ENCODE measurements around the gene STS. TPM values are rescaled to one million over a fixed set of nuclear protein-coding genes. Genes with fewer than 3 reads are reported as not detected.

STS gene
- total and polyA plus RNA-seq, 10 of the 15 experiments (the other 5 are each of a cell fraction or from before 2014, with no cell fraction given) = 1.6 to 19.4 (median 4.7) TPM

- SMC1A ChIA-PET (ENCODE audit: uncharacterized antibody, unreplicated experiment) = interaction anchor here (0.9 to 6.9 kb wide), 18 partner anchors 9 to 811 kb away, joined by 3 to 80 read pairs (median 6); partner anchors contain the start of genes PUDP and STS
- CTCF ChIA-PET = interaction anchor here (0.9 to 5.2 kb wide), 7 partner anchors 9 to 37 kb away, joined by 3 to 34 read pairs (median 7); partner anchors contain the start of gene STS
- ATAC-seq (peak; percentile 78), FAIRE-seq (no peak), DNase-seq (ENCODE audit: low read depth, low spot score) (peak; percentile 68)
- H4K20me1 ChIP-seq (ENCODE audit: control insufficient read depth, insufficient read depth) = no peaks in the 10 kb centered on the region
- H3K4me3 ChIP-seq = peak overlapping the region; percentile 26; the same call in 1 of the 2 replicates
- RAD21 ChIA-PET (ENCODE audit: unreplicated experiment) = interaction anchor here (0.5 to 10.2 kb wide), 15 partner anchors 8 to 1030 kb away, joined by 3 to 127 read pairs (median 5); partner anchors contain the start of genes PUDP and STS
- H3K36me3 ChIP-seq (ENCODE audit: control insufficient read depth in 2 of 2, insufficient read depth in 2 of 2, low read length in 1 of 2) = peaks cover 2 to 7% of the 10 kb centered on the region in 2 experiments; a peak in 3 of 4 replicates
- TSS peak; percentile 77 for BruUV-seq (replicated peaks)
- H3K4me2 ChIP-seq (ENCODE audit: control insufficient read depth, insufficient read depth) = peak overlapping the region; percentile 86
- peak overlapping the region; percentile 62 for H2AFZ ChIP-seq (ENCODE audit: control insufficient read depth, low read depth, low read length)
- H3K9ac ChIP-seq (ENCODE audit: control insufficient read depth, insufficient read depth, low read length) = peak overlapping the region; percentile 76
- in situ Hi-C loops (cut with MboI) (no loop called here), intact Hi-C loops (cut with micrococcal nuclease; ENCODE audit: unreplicated experiment) (loop anchor here (1.0 to 2.0 kb wide), 4 partner anchors 24 to 371 kb away; no protein-coding TSS in a partner anchor)
- whole genome bisulfite sequencing (ENCODE audit: insufficient coverage, insufficient replicate concordance, low lambda C conversion rate, missing lambda C conversion rate) = 5% methylated on average over 12 of the region's 12 CpGs
- no peaks in the 10 kb centered on the region for H3K27me3 ChIP-seq (replicated peaks in 1 of 2; ENCODE audit: control insufficient read depth in 2 of 2, insufficient read depth in 2 of 2, low read length in 1 of 2)
- no peaks in the 10 kb centered on the region; the same call in 1 of the 3 replicates for H3K9me3 ChIP-seq (replicated peaks; ENCODE audit: control insufficient read depth, insufficient read depth, low read length)
- POLR2A ChIA-PET = interaction anchor here (0.6 to 10.2 kb wide), 12 partner anchors 8 to 154 kb away, joined by 3 to 117 read pairs (median 4); partner anchors contain the start of genes PUDP and STS
- peak overlapping the region; percentile 99 for H3K27ac ChIP-seq (ENCODE audit: control insufficient read depth, insufficient read depth)
- H3K79me2 ChIP-seq (ENCODE audit: control insufficient read depth, insufficient read depth, low read length) = peaks cover 35% of the 10 kb centered on the region
- H3K4me1 ChIP-seq (ENCODE audit: control insufficient read depth, insufficient read depth, low read length) = peaks cover 60% of the 10 kb centered on the region
- TF ChIP-seq MYB (IDR thresholded peaks at IDR 0.05; ENCODE audit: borderline replicate concordance, low read depth, low read length) = peak; percentile 86
- peak; percentile 84; the same call in 2 of the 3 replicates for TF ChIP-seq POU2F2 (IDR thresholded peaks at IDR 0.05; ENCODE audit: borderline replicate concordance, low read depth, low read length)
- TF ChIP-seq NBN (IDR thresholded peaks at IDR 0.05) = no peak; the same call in 1 of the 2 replicates
- 0 out of 2 replicates have a peak, but pooled peaks have one; percentile 31 for TF ChIP-seq ASH2L (IDR thresholded peaks at IDR 0.05; ENCODE audit: borderline replicate concordance, low read depth)
- TF ChIP-seq, protein P1, sequence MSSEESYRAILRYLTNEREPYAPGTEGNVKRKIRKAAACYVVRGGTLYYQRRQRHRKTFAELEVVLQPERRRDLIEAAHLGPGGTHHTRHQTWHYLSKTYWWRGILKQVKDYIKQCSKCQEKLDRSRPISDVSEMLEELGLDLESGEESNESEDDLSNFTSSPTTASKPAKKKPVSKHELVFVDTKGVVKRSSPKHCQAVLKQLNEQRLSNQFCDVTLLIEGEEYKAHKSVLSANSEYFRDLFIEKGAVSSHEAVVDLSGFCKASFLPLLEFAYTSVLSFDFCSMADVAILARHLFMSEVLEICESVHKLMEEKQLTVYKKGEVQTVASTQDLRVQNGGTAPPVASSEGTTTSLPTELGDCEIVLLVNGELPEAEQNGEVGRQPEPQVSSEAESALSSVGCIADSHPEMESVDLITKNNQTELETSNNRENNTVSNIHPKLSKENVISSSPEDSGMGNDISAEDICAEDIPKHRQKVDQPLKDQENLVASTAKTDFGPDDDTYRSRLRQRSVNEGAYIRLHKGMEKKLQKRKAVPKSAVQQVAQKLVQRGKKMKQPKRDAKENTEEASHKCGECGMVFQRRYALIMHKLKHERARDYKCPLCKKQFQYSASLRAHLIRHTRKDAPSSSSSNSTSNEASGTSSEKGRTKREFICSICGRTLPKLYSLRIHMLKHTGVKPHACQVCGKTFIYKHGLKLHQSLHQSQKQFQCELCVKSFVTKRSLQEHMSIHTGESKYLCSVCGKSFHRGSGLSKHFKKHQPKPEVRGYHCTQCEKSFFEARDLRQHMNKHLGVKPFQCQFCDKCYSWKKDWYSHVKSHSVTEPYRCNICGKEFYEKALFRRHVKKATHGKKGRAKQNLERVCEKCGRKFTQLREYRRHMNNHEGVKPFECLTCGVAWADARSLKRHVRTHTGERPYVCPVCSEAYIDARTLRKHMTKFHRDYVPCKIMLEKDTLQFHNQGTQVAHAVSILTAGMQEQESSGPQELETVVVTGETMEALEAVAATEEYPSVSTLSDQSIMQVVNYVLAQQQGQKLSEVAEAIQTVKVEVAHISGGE (CRISPR knock-in tag; IDR thresholded peaks at IDR 0.05) = no peak
- peak; percentile 25; the same call in 1 of the 2 replicates for TF ChIP-seq SMARCA5 (IDR thresholded peaks at IDR 0.05)
- TF ChIP-seq RBBP5 (conservative IDR thresholded peaks at IDR 0.05) = no peak
- no peak for TF ChIP-seq IKZF2 (IDR thresholded peaks at IDR 0.05)
- TF ChIP-seq, protein P2, sequence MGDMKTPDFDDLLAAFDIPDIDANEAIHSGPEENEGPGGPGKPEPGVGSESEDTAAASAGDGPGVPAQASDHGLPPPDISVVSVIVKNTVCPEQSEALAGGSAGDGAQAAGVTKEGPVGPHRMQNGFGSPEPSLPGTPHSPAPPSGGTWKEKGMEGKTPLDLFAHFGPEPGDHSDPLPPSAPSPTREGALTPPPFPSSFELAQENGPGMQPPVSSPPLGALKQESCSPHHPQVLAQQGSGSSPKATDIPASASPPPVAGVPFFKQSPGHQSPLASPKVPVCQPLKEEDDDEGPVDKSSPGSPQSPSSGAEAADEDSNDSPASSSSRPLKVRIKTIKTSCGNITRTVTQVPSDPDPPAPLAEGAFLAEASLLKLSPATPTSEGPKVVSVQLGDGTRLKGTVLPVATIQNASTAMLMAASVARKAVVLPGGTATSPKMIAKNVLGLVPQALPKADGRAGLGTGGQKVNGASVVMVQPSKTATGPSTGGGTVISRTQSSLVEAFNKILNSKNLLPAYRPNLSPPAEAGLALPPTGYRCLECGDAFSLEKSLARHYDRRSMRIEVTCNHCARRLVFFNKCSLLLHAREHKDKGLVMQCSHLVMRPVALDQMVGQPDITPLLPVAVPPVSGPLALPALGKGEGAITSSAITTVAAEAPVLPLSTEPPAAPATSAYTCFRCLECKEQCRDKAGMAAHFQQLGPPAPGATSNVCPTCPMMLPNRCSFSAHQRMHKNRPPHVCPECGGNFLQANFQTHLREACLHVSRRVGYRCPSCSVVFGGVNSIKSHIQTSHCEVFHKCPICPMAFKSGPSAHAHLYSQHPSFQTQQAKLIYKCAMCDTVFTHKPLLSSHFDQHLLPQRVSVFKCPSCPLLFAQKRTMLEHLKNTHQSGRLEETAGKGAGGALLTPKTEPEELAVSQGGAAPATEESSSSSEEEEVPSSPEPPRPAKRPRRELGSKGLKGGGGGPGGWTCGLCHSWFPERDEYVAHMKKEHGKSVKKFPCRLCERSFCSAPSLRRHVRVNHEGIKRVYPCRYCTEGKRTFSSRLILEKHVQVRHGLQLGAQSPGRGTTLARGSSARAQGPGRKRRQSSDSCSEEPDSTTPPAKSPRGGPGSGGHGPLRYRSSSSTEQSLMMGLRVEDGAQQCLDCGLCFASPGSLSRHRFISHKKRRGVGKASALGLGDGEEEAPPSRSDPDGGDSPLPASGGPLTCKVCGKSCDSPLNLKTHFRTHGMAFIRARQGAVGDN (IDR thresholded peaks at IDR 0.05) = peak; percentile 93
- TF ChIP-seq YY1 (IDR thresholded peaks at IDR 0.05; ENCODE audit: low read depth, low read length) = no peak
- no peak for TF ChIP-seq SIX5 (IDR thresholded peaks at IDR 0.05; ENCODE audit: low read depth, low read length, severe bottlenecking)
- peak; percentile 46; the same call in 1 of the 2 replicates for TF ChIP-seq LARP7 (IDR thresholded peaks at IDR 0.05)
- TF ChIP-seq CREM (IDR thresholded peaks at IDR 0.05; ENCODE audit: low read depth) = 0 out of 2 replicates have a peak, but pooled peaks have one; percentile 8
- 0 out of 2 replicates have a peak, but pooled peaks have one; percentile 43 for TF ChIP-seq MEF2A (IDR thresholded peaks at IDR 0.05; ENCODE audit: insufficient read depth, low read depth, low read length)
- peak; percentile 15 for TF ChIP-seq SMAD1 (IDR thresholded peaks at IDR 0.05; ENCODE audit: low read depth, partially characterized antibody)
Measured at GRCh38 chrX:7109838-7110793, 37.4 kb upstream of the STS start.

All from GM12878 (cell line).